ENCODE measurements around the gene KRT84. TPM values are rescaled to one million over a fixed set of nuclear protein-coding genes. Genes with fewer than 3 reads are reported as not detected.

The KRT84 gene, protein sequence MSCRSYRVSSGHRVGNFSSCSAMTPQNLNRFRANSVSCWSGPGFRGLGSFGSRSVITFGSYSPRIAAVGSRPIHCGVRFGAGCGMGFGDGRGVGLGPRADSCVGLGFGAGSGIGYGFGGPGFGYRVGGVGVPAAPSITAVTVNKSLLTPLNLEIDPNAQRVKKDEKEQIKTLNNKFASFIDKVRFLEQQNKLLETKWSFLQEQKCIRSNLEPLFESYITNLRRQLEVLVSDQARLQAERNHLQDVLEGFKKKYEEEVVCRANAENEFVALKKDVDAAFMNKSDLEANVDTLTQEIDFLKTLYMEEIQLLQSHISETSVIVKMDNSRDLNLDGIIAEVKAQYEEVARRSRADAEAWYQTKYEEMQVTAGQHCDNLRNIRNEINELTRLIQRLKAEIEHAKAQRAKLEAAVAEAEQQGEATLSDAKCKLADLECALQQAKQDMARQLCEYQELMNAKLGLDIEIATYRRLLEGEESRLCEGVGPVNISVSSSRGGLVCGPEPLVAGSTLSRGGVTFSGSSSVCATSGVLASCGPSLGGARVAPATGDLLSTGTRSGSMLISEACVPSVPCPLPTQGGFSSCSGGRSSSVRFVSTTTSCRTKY
- total RNA-seq = not detected

DNA sequence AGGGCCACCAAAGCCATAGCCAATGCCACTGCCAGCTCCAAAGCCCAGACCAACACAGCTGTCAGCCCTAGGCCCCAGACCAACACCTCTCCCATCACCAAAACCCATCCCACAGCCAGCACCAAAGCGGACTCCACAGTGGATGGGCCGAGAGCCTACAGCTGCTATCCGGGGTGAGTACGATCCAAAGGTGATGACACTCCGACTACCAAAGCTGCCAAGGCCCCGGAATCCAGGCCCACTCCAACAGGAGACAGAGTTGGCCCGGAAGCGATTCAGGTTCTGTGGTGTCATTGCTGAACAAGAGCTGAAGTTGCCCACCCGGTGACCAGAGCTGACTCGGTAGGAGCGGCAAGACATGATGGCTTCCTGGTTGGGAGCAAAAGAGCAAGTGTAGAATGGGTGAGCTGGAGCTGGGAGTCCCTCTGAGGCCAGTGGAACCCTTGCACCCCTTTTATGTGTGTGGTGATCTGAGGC, at the start of gene KRT84:
Gene KRT84 (minus strand): TSS at position 427 of the 477 bp plus-strand sequence. CDS start 67 bp downstream, at position 360.
- H3K27ac ChIP-seq (replicated peaks in 1 of 4) = no peak within 1 kb of the TSS
- intact Hi-C loops (cut with DNase I) = no loop called here
- no peaks in the 10 kb centered on the region for H3K4me1 ChIP-seq
- H3K27me3 ChIP-seq = peaks cover 0 to 14% (median 2%) of the 10 kb centered on the region in 4 donors
- no peak for DNase-seq (ENCODE audit: extremely low spot score)
- no peak within 1 kb of the TSS for H3K4me3 ChIP-seq
- H3K36me3 ChIP-seq = no peaks in the 10 kb centered on the region
- H3K9me3 ChIP-seq = no peaks in the 10 kb centered on the region
- TF ChIP-seq POLR2AphosphoS5 (IDR thresholded peaks at IDR 0.05) (no peak), POLR2A (IDR thresholded peaks at IDR 0.05; ENCODE audit: low read depth) (no peak), EP300 (IDR thresholded peaks at IDR 0.05) (no peak)
- TF ChIP-seq, protein P1, sequence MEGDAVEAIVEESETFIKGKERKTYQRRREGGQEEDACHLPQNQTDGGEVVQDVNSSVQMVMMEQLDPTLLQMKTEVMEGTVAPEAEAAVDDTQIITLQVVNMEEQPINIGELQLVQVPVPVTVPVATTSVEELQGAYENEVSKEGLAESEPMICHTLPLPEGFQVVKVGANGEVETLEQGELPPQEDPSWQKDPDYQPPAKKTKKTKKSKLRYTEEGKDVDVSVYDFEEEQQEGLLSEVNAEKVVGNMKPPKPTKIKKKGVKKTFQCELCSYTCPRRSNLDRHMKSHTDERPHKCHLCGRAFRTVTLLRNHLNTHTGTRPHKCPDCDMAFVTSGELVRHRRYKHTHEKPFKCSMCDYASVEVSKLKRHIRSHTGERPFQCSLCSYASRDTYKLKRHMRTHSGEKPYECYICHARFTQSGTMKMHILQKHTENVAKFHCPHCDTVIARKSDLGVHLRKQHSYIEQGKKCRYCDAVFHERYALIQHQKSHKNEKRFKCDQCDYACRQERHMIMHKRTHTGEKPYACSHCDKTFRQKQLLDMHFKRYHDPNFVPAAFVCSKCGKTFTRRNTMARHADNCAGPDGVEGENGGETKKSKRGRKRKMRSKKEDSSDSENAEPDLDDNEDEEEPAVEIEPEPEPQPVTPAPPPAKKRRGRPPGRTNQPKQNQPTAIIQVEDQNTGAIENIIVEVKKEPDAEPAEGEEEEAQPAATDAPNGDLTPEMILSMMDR (IDR thresholded peaks at IDR 0.05) = no peak
- 90% methylated on average over 7 of the region's 11 CpGs for WGBS

DNA sequence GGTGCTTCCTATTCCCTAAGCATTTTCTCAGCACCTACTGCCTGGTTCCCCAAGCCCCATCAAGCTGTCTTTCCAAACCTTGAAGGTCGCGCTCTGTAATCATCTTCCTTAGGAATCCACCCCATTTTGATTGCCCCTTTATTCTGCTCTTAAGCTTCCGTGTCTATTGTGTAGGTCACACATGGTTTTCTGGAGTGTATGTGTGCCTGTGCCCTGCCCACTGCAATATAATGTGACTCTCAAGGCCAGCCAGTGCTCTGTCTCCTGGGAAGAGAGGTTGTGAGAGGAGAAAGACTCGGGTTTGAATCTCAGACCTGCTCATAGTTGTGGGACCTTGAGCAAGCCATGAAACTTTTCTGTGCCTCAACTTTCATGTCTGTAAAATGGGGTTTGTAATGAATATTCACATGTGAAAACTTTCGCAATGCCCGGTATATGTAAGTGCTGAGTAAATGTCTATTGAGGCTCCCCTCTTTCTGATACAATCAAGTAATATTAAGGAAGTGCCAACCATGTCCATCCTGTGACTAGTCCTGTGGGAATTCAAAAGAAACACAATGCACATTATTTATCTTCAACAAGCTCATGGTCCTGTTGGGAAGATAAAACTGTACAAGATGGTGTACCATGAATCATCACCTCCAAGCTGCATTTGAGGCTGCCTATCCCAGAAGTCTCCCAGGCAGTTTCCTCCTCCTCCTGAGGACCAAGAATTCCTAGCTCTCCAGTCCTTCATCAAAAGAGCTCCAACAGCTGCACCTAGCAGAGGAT, 49.5 kb upstream of the KRT84 start:
- TF ChIP-seq, protein P1 (IDR thresholded peaks at IDR 0.05) = no peak
- TF ChIP-seq EP300 (IDR thresholded peaks at IDR 0.05) (no peak), POLR2AphosphoS5 (IDR thresholded peaks at IDR 0.05) (no peak), POLR2A (IDR thresholded peaks at IDR 0.05; ENCODE audit: low read depth) (no peak)

GRCh38 chr12:52434081-52434733, 48.8 kb upstream of the KRT84 start, which contains the start of gene KRT75:
TSS of gene KRT75 (minus strand) at chr12:52434371. CDS start at chr12:52434304, 67 bp downstream.
- H3K4me3 ChIP-seq = no peak within 1 kb of the TSS
- WGBS = 89% methylated on average over 15 of the region's 20 CpGs
- peaks cover 0 to 8% (median 0%) of the 10 kb centered on the region in 4 donors for H3K4me1 ChIP-seq
- DNase-seq (ENCODE audit: extremely low spot score) = no peak
- H3K36me3 ChIP-seq = no peaks in the 10 kb centered on the region
- intact Hi-C loops (cut with DNase I) = no loop called here
- no peak for TF ChIP-seq EP300 (IDR thresholded peaks at IDR 0.05)
- TF ChIP-seq POLR2AphosphoS5 (IDR thresholded peaks at IDR 0.05) = no peak
- no peak for TF ChIP-seq POLR2A (IDR thresholded peaks at IDR 0.05; ENCODE audit: low read depth)
- TF ChIP-seq, protein P1 (IDR thresholded peaks at IDR 0.05) = no peak
- no peaks in the 10 kb centered on the region for H3K9me3 ChIP-seq
- peaks cover 0 to 10% (median 0%) of the 10 kb centered on the region in 4 donors for H3K27me3 ChIP-seq
- H3K27ac ChIP-seq (replicated peaks in 1 of 4) = no peak within 1 kb of the TSS

More for the DNA sequence above, 49.5 kb upstream of the KRT84 start:
- H3K4me1 ChIP-seq = peaks cover 0 to 8% (median 0%) of the 10 kb centered on the region in 4 donors
- 96% methylated on average over 6 of the region's 6 CpGs for WGBS
- peaks cover 0 to 10% (median 0%) of the 10 kb centered on the region in 4 donors for H3K27me3 ChIP-seq
- no peak overlapping the region for H3K27ac ChIP-seq (replicated peaks in 1 of 4)
- no peak overlapping the region for H3K4me3 ChIP-seq
- intact Hi-C loops (cut with DNase I) = no loop called here
- no peaks in the 10 kb centered on the region for H3K9me3 ChIP-seq
- no peak for DNase-seq (ENCODE audit: extremely low spot score)
- H3K36me3 ChIP-seq = no peaks in the 10 kb centered on the region

DNA sequence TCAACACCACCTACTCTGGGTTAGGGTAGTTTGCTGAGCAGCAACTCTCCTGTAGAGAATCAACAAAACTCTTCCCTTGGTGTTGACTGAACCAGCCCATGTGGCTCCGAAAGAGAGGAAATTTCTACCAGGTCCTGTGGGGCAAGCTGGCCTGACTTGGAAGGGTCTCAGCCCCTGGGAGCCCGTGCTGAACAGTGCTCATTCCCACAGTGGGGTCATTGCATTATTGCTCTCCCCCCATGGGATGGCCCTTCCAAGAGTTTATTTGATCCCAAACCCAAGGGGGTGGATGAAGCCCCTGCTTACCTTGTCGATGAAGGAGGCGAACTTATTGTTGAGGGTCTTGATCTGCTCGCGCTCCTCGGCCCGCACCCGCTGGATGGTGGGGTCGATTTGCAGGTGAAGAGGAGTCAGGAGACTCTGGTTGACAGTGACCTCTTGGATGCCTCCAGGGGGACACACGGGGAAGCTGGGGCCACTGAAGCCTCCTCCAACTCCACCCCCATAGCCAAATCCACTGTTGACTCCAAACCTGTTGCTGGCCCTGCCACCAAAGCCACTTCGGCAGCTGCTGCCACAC, 48.1 kb upstream of the KRT84 start:
- peaks cover 0 to 8% (median 0%) of the 10 kb centered on the region in 4 donors for H3K4me1 ChIP-seq
- H3K36me3 ChIP-seq = no peaks in the 10 kb centered on the region
- H3K27ac ChIP-seq (replicated peaks in 1 of 4) = no peak overlapping the region
- H3K27me3 ChIP-seq = peaks cover 0 to 10% (median 0%) of the 10 kb centered on the region in 4 donors
- H3K9me3 ChIP-seq = no peaks in the 10 kb centered on the region
- WGBS = 94% methylated on average over 12 of the region's 12 CpGs
- H3K4me3 ChIP-seq = no peak overlapping the region
- intact Hi-C loops (cut with DNase I) = no loop called here
- no peak for DNase-seq (ENCODE audit: extremely low spot score)
- TF ChIP-seq POLR2A (IDR thresholded peaks at IDR 0.05; ENCODE audit: low read depth) = no peak
- TF ChIP-seq, protein P1 (IDR thresholded peaks at IDR 0.05) = no peak
- no peak for TF ChIP-seq EP300 (IDR thresholded peaks at IDR 0.05)
- TF ChIP-seq POLR2AphosphoS5 (IDR thresholded peaks at IDR 0.05) = no peak
